HG02884 (cell line): ENCODE data around the gene SCART1.
"Not testable (repeated sequence)": the region's sequence is repeated elsewhere in the genome, so short reads cannot be mapped to it uniquely, and the experiment has no call there.

ENCODE experiments used
- ATAC-seq: cut with Tn5 transposase; IDR thresholded peaks from one replicate; pipeline ENCODE4 v1.9.1; 2021; ENCODE audit warnings: mild to moderate bottlenecking, moderate library complexity; ENCODE audit not compliant: unreplicated experiment

SCART1 gene

GRCh38 chr10:133511408-133511807 lies 57.7 kb downstream of the SCART1 start:
- no peak for ATAC-seq

- no peak for ATAC-seq
Observed at GRCh38 chr10:133511907-133512528, 58.3 kb downstream of the SCART1 start.

GRCh38 chr10:133515471-133515870 lies 61.7 kb downstream of the SCART1 start:
- no peak for ATAC-seq

- ATAC-seq: no peak
Observed at GRCh38 chr10:133516057-133516456, 62.3 kb downstream of the SCART1 start.

- not testable (repeated sequence) for ATAC-seq
Observed at GRCh38 chr10:133518517-133518916, 64.8 kb downstream of the SCART1 start.
